Loucy (cell line): ENCODE results near the gene MRPS6.

Source experiments
- H2AFZ ChIP-seq: fragments of 200-600 bp; sonication (generic); 2 replicates; pipeline ENCODE4 v1.6.0; 2016; ENCODE audit warnings: antibody characterized with exemption, mild to moderate bottlenecking, low read length, moderate library complexity
- H3F3A ChIP-seq: fragments of 200-600 bp; 2 replicates; pipeline ENCODE4 v1.6.0; 2016; ENCODE audit warnings: antibody characterized with exemption, low read depth, mild to moderate bottlenecking
- H3K27me3 ChIP-seq: fragments of 200-600 bp; sonication (generic); 2 replicates; pipeline ENCODE4 v1.6.1; 2014; ENCODE audit warnings: low read length, mild to moderate bottlenecking; ENCODE audit not compliant: insufficient read depth, poor library complexity, severe bottlenecking
- H3K36me3 ChIP-seq: fragments of 200-600 bp; sonication (generic); 2 replicates; pipeline ENCODE4 v1.6.1; 2016; ENCODE audit warnings: low read length; ENCODE audit not compliant: insufficient read depth
- H3K4me1 ChIP-seq: fragments of 200-600 bp; sonication (generic); 2 replicates; pipeline ENCODE4 v1.5.1; 2014; ENCODE audit warnings: low read length, mild to moderate bottlenecking; ENCODE audit not compliant: insufficient read depth, poor library complexity, severe bottlenecking
- H3K4me2 ChIP-seq: fragments of 200-600 bp; sonication (generic); 2 replicates; pipeline ENCODE4 v1.6.0; 2014; ENCODE audit warnings: antibody characterized with exemption, low read length, low read depth, mild to moderate bottlenecking; ENCODE audit not compliant: poor library complexity, severe bottlenecking
- H3K4me3 ChIP-seq: fragments of 200-600 bp; sonication (generic); 2 replicates; pipeline ENCODE4 v1.5.1; 2014; ENCODE audit warnings: low read length, mild to moderate bottlenecking, mixed read lengths; ENCODE audit not compliant: poor library complexity, severe bottlenecking
- H3K79me2 ChIP-seq: fragments of 200-600 bp; sonication (generic); 2 replicates; pipeline ENCODE4 v1.6.1; 2014; ENCODE audit warnings: low read length; ENCODE audit not compliant: insufficient read depth
- H3K9ac ChIP-seq: fragments of 200-600 bp; sonication (generic); 2 replicates; pipeline ENCODE4 v1.6.0; 2014; ENCODE audit warnings: mild to moderate bottlenecking, low read depth, low read length, moderate library complexity; ENCODE audit not compliant: poor library complexity, severe bottlenecking
- H3K9me2 ChIP-seq: fragments of 200-600 bp; sonication (generic); replicated peaks from 2 replicates; pipeline ENCODE4 v1.6.1; 2016; ENCODE audit warnings: low read depth, low read length, mixed read lengths
- H3K9me3 ChIP-seq: fragments of 200-600 bp; sonication (generic); 2 replicates; pipeline ENCODE4 v1.6.1; 2014; ENCODE audit warnings: mild to moderate bottlenecking, antibody characterized with exemption, low read length, low read depth; ENCODE audit not compliant: insufficient read depth
- H4K20me1 ChIP-seq: fragments of 200-600 bp; sonication (generic); 2 replicates; pipeline ENCODE4 v1.6.0; 2014; ENCODE audit warnings: antibody characterized with exemption, low read length, mild to moderate bottlenecking; ENCODE audit not compliant: insufficient read depth, poor library complexity, severe bottlenecking
- CTCF ChIP-seq: fragments of 200-600 bp; sonication (generic); conservative IDR thresholded peaks from 2 replicates; pipeline ENCODE4 v1.5.1; 2014; ENCODE audit warnings: mild to moderate bottlenecking, antibody characterized with exemption, low read length
- EZH2phosphoT487 ChIP-seq: fragments of 200-600 bp; IDR thresholded peaks from 2 replicates; pipeline ENCODE4 v1.6.1; 2018; ENCODE audit warnings: antibody characterized with exemption, mild to moderate bottlenecking, moderate library complexity, borderline replicate concordance

MRPS6 gene

GRCh38 chr21:34054259-34054658 lies 19.1 kb upstream of the MRPS6 start:
- Histone ChIP-seq H3K4me2 (no peak overlapping the region), H3F3A (no peaks in the 10 kb centered on the region), H3K36me3 (no peaks in the 10 kb centered on the region), H3K9me3 (no peaks in the 10 kb centered on the region), H3K4me3 (no peak overlapping the region), H3K9ac (no peak overlapping the region), H3K27me3 (no peaks in the 10 kb centered on the region), H3K9me2 (no peaks in the 10 kb centered on the region), H3K4me1 (no peaks in the 10 kb centered on the region), H2AFZ (no peak overlapping the region), H3K79me2 (no peaks in the 10 kb centered on the region), H4K20me1 (no peaks in the 10 kb centered on the region)
- TF ChIP-seq CTCF, result no peak
- no peak for TF ChIP-seq EZH2phosphoT487

- H3K4me1 ChIP-seq, result no peaks in the 10 kb centered on the region
- no peaks in the 10 kb centered on the region for H3K79me2 ChIP-seq
- H3K9me3 ChIP-seq, result no peaks in the 10 kb centered on the region
- H3K9ac ChIP-seq, result no peak overlapping the region
- TF ChIP-seq CTCF, result no peak
- TF ChIP-seq EZH2phosphoT487, result no peak
- no peak overlapping the region for H3K4me2 ChIP-seq
- no peak overlapping the region for H2AFZ ChIP-seq
- H3K4me3 ChIP-seq, result no peak overlapping the region
- no peaks in the 10 kb centered on the region for H3K36me3 ChIP-seq
- H3K27me3 ChIP-seq, result no peaks in the 10 kb centered on the region
- H3F3A ChIP-seq, result no peaks in the 10 kb centered on the region
- H3K9me2 ChIP-seq, result no peaks in the 10 kb centered on the region
- H4K20me1 ChIP-seq, result no peaks in the 10 kb centered on the region
Observed at GRCh38 chr21:34055615-34056014, 17.8 kb upstream of the MRPS6 start.

GRCh38 chr21:34061983-34062382 lies 11.4 kb upstream of the MRPS6 start:
- no peaks in the 10 kb centered on the region for H3F3A ChIP-seq
- H3K4me2 ChIP-seq, result no peak overlapping the region
- no peak overlapping the region for H3K9ac ChIP-seq
- no peak overlapping the region for H3K4me3 ChIP-seq
- no peaks in the 10 kb centered on the region for H3K9me3 ChIP-seq
- no peaks in the 10 kb centered on the region for H3K4me1 ChIP-seq
- H3K36me3 ChIP-seq, result no peaks in the 10 kb centered on the region
- no peaks in the 10 kb centered on the region for H3K27me3 ChIP-seq
- H3K79me2 ChIP-seq, result no peaks in the 10 kb centered on the region
- H2AFZ ChIP-seq, result no peak overlapping the region
- H4K20me1 ChIP-seq, result no peaks in the 10 kb centered on the region
- no peaks in the 10 kb centered on the region for H3K9me2 ChIP-seq
- TF ChIP-seq CTCF, result no peak
- no peak for TF ChIP-seq EZH2phosphoT487
